ENCODE measurements around the gene ADGRL3.

The ADGRL3 gene

GRCh38 chr4:62037571-62037970 is 837.4 kb downstream of the ADGRL3 start:
- no peak for DNase-seq

GRCh38 chr4:62051332-62051731 is 851.2 kb downstream of the ADGRL3 start:
- no peak for DNase-seq

DNA sequence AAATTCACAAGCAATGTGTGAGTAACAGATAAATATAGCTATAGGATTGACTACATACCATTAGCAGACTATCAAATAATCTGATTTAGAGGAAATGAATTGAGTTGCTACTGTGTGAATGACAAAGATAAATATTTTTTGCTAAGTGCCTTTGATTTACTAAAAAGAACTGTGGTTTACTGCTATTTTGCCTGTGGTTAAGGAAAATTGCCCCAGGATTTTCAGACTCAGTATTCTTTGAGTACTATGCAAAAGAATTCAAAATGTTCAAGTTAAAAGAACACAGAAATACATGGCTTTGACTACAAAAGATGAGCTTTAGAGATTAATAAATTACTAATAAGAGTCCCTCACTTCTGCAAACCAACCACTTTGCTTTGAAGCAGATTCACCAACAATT is 853.8 kb downstream of the ADGRL3 start:
- DNase-seq, result no peak

DNA sequence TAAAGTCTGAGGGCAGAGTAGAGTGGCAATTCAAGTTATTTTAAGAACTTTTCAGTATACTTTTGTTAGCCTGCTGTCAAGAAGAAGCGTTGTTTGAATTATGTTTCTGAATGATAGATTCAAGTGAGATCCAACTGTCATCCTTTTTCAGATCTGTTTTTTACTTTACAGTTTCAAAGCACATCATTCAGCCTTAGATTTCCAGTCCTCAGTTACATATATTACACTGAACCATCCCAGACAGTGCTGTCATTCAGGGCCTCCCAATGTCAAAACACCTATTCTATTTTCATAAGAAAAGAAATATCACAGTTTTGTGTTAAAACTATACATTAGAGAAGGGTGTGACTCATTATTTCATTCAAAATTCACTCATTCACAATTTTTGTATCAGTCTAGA is 856.9 kb downstream of the ADGRL3 start:
- DNase-seq, result no peak

DNA sequence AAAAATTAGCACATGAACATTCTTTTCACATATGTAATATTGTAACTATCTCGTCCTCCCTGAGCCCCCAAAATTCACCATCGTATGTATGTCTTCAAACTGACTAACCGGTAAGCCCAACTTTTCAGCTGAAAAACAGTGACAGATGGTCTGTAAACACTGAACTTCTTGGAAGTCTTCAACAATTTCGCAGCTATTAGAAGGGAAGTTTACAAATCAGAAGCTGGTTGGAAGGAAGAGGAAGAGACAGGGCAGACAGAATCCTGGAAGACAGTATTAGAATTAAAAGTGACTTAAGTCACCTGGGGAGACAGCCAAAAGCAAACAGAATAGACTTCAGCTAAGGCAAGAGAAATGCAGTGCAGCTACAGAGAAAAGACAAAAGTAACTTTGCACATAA is 858.4 kb downstream of the ADGRL3 start:
- no peak for DNase-seq

DNA sequence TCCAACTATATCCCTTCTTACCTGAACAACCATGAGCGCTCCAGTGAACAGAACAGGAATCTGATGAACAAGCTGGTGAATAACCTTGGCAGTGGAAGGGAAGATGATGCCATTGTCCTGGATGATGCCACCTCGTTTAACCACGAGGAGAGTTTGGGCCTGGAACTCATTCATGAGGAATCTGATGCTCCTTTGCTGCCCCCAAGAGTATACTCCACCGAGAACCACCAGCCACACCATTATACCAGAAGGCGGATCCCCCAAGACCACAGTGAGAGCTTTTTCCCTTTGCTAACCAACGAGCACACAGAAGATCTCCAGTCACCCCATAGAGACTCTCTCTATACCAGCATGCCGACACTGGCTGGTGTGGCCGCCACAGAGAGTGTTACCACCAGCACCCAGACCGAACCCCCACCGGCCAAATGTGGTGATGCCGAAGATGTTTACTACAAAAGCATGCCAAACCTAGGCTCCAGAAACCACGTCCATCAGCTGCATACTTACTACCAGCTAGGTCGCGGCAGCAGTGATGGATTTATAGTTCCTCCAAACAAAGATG is 870.2 kb downstream of the ADGRL3 start:
- no peak for DNase-seq

DNA sequence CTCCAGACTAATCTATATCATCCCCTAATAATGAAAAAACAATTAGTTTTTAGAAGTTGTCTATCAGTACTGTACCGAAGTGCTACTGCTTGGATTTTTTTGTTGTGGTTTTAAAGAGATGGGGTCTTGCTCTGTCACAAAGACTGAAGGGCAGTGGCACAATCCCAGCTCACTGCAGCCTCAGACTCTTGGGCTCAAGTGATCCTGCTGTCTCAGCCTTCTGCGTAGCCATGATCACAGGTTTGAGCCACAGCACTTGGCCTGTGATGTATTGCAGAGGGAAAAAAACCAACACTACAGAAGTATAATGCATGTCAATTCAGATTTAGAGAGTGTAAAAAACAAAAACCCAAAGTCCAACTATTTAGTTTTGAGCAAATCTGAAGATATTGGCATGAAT is 875.0 kb downstream of the ADGRL3 start:
- DNase-seq, result no peak

DNA sequence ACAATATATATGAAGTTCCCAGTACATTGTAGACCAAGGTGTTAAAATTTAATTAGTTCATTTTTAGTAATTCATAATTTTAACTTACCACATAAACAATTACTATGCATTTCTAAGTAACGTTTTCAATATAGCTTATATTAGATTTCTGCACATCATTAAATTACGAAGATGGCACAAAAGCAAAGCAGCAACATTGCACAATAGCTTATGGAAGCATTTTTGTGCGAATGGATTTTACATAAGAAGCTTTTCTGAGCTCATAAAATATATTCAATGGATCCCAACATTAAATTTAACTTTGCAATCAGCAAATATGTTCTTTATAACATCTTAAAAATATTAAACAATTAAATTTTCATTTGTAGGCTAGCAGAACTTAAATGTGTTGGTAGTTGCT is 875.4 kb downstream of the ADGRL3 start:
- no peak for DNase-seq

GRCh38 chr4:62077406-62077805 is 877.3 kb downstream of the ADGRL3 start:
- no peak for DNase-seq

GRCh38 chr4:62080431-62080830 is 880.3 kb downstream of the ADGRL3 start:
- no peak for DNase-seq

DNA sequence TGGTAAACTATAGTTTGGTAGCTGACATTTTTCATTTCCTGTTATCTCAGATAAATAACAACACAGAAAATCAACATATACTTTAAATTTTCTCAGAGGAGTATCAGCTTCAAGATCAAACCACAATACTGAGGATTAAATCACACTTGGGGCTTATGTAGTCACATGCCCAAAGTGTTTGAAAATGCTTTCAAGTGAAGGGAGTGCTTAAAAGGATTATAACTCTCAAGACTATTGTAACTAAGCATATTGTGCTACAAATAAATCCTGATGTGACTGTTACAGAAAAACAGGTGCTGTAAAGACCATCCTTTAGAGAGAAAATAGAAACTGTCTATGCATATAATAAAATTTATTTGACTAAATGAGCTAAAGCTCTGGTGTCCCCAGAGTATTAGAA is 887.6 kb downstream of the ADGRL3 start:
- no peak for DNase-seq

GRCh38 chr4:62093735-62094134 is 893.6 kb downstream of the ADGRL3 start:
- DNase-seq, result no peak

DNA sequence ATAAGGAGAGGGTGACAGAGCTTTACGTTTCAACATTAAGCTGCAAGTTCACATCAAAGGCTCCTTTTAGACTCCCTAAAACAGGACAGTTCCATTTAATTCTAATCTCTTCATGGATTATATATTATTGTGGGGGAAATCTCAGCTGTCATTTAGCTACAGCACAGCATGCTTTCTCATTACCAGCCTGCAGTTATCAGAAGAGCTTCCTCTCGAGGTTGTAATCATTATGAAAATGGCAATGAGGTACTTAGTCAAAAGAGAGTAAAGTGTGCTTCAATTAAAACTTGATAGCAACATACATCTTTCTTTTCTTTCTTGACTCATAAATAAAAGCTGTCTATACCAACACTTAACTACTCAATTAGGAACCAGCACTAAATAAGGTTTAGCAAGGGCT is 896.8 kb downstream of the ADGRL3 start:
- DNase-seq, result no peak

DNA sequence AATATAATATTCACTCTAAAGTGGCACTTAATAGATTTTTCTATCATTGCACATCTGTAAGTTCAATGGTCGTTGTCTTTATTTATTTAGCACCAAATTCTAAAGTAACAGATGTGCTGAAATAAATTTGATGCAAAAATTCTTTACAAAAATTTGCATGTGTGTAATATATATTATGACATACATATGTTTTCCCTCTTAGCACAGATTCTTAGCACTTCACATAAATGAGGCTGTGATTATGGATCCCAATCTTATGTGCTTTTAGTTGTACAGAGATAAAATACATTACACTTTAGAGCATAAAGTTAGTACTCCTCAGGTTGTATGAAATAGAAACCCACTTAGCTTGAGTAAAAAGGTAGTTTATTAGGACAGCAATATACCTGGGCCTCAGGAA is 915.1 kb downstream of the ADGRL3 start:
- DNase-seq, result no peak

- DNase-seq, result no peak
Observed at GRCh38 chr4:62117886-62118285, 917.8 kb downstream of the ADGRL3 start.

DNA sequence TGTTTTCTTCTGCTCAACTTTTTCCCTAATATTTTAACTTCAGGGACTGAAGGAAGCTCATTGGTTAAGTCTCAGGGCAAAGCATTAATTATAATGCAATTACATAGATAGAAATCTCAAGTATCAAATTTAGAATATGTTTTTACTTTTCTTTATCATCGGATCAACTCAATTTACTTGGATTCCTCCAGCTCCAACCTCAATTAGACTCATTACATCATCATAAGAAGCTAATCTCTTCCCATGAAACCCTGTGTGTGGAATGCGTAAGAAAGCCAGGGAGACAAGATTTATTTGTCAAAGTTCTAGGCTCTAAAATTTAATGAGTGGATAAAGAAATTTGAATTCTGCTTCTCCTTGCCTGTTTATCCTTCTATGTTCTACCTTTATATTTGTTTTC is 918.4 kb downstream of the ADGRL3 start:
- no peak for DNase-seq

DNA sequence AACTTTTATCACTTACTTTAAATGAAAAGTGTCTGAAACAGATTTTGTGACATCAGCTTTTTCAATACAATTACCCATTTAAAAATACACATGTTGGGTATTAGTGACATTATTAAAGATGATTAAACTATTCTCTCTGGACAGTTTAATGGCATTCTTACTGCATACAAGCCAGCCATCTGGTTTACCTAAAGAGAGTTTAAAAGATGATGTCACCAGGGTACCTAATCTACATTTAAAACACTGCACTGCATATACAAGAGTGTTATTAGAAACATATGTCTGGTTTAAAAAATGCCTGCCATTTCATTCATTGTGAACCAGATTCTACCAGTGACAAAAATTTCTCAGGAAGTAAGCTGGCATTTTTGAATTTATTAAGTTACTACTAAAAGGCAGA is 919.1 kb downstream of the ADGRL3 start:
- DNase-seq, result no peak

- DNase-seq, result no peak
Observed at GRCh38 chr4:62126064-62126732, 926.1 kb downstream of the ADGRL3 start.

All from NCI-H1105 (cell line).